Femur (tissue), 1 donor: Measurements from ENCODE around the gene FIBP.
A peak's percentile ranks its signal among the peaks of the same experiment; 100 is the strongest.

Experiments used
- DNase-seq: peaks from one replicate; pipeline ENCODE4 v3.0.0-alpha.2; 2017

Gene FIBP

GRCh38 chr11:65869643-65870306 lies 18.5 kb downstream of the FIBP start:
- no peak for DNase-seq

GRCh38 chr11:65868907-65869306 lies 19.4 kb downstream of the FIBP start:
- DNase-seq: peak; percentile 8

- peak; percentile 38 for DNase-seq
Observed at GRCh38 chr11:65868076-65868667, 20.1 kb downstream of the FIBP start.

- DNase-seq: peak; percentile 46
Observed at GRCh38 chr11:65867284-65868071, 20.8 kb downstream of the FIBP start.

- DNase-seq: peak; percentile 19
Observed at GRCh38 chr11:65866509-65867283, 21.6 kb downstream of the FIBP start.

- peak; percentile 18 for DNase-seq
Observed at GRCh38 chr11:65865550-65866172, 22.6 kb downstream of the FIBP start.

- peak; percentile 29 for DNase-seq
Observed at GRCh38 chr11:65864706-65865471, 23.4 kb downstream of the FIBP start.

GRCh38 chr11:65863889-65864705 lies 24.2 kb downstream of the FIBP start:
- DNase-seq: peak; percentile 36

- peak; percentile 52 for DNase-seq
Observed at GRCh38 chr11:65862941-65863888, 25.1 kb downstream of the FIBP start.

- peak; percentile 31 for DNase-seq
Observed at GRCh38 chr11:65862191-65862735, 26.0 kb downstream of the FIBP start.

- DNase-seq: peak; percentile 32
Observed at GRCh38 chr11:65861533-65862183, 26.6 kb downstream of the FIBP start.

- no peak for DNase-seq
Observed at GRCh38 chr11:65861165-65861505, 27.1 kb downstream of the FIBP start.

- peak; percentile 98 for DNase-seq
Observed at GRCh38 chr11:65860278-65861164, 27.8 kb downstream of the FIBP start, which contains the start of gene MUS81. Gene MUS81 (plus strand): TSS chr11:65860433. CDS start chr11:65860754, 321 bp downstream.

- no peak for DNase-seq
Observed at GRCh38 chr11:65859812-65860277, 28.4 kb downstream of the FIBP start.

- peak; percentile 98 for DNase-seq
Observed at GRCh38 chr11:65859095-65859811, 29.0 kb downstream of the FIBP start.

GRCh38 chr11:65858681-65859087 lies 29.6 kb downstream of the FIBP start:
- DNase-seq: no peak
